ENCODE data around the gene MEGF11.

DNA sequence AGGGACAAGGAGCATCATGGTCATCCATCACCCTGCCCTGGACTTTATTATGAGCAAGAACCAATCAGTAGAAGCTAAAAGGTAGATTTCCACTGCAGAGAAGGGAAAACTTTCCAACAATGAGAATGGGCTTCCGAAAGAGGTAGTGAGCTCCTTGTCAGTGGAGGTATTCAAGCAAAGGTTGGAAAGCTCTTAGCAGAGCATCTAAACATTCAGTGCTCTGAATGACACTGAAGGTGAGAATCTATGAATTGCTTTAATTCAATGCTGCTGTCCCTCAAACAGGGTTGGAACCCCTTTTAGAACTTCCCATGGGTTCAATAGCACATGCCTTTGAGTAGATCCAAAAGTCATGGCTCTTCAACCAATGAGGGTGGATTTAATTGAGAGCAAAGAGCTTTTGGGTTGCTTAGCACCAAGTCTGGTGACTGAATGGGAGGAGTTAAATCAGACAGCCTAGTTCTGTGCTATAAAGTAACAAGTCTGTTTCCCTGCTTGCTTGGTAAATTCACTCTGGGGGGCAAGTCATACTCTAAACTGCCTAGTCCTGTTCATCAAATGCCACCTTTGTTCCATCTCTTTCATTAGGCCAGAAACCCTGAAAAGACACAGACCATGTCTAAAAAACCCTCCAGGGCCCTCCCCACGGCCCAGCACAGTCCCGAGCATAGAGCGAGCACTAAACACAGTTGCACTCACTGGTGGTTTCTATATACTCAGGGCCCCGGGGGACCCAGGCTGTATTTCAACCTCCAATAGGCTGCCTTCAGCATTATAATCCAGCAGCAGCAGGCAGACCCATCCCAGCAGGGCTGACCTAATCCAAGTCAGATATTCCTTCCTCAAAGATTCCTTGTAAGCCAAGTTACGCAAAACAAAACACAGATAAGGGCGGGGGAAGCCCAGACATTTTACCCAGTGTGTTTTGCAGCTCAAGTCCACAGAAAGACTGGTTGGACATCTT is 161.2 kb downstream of the MEGF11 start:
- TF ChIP-seq YY1 (IDR thresholded peaks at IDR 0.05; ENCODE audit: insufficient read depth, insufficient read length) = no peak
- TF ChIP-seq ZNF274 (IDR thresholded peaks at IDR 0.05; ENCODE audit: low read depth, low read length) = no peak
